Esophagus muscularis mucosa (tissue), 3 donors: ENCODE results near the gene KCMF1.

Source experiments
- POLR2A ChIP-seq: fragments of 450-650 bp; IDR thresholded peaks from one replicate; pipeline ENCODE4 v1.6.1; 2017; ENCODE audit warnings: antibody characterized with exemption, moderate library complexity, mild to moderate bottlenecking, low read depth
- TF ChIP-seq, protein P1 (sequence below), 3 experiments: fragments of 200-600 bp in 2 of 3; fragments of 450-650 bp in 1 of 3; sonication (generic) in 2 of 3; IDR thresholded peaks; one replicate each; pipeline ENCODE4 v1.5.1; 2017 to 2019; ENCODE audit warnings: antibody characterized with exemption in 3 of 3, mild to moderate bottlenecking in 2 of 3, moderate library complexity in 1 of 3

DNA sequence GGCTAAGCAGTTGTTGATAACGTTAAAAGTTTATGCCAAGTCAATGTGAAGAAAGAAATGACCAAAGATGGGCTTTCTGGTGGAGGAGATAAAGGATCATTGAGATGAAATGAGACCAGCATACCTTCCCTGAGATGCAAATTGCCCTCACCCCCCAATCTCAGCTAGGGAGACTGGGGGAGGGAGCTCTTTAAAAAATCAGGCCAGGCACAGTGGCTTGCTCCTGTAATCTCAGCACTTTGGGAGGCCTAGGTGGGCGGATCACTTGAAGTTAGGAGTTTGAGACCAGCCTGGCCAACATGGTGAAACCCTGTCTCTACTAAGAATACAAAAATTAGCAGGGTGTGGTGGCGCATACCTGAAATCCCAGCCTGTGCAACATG is 30.9 kb upstream of the KCMF1 start:
- TF ChIP-seq POLR2A, result no peak
- TF ChIP-seq, protein P1, sequence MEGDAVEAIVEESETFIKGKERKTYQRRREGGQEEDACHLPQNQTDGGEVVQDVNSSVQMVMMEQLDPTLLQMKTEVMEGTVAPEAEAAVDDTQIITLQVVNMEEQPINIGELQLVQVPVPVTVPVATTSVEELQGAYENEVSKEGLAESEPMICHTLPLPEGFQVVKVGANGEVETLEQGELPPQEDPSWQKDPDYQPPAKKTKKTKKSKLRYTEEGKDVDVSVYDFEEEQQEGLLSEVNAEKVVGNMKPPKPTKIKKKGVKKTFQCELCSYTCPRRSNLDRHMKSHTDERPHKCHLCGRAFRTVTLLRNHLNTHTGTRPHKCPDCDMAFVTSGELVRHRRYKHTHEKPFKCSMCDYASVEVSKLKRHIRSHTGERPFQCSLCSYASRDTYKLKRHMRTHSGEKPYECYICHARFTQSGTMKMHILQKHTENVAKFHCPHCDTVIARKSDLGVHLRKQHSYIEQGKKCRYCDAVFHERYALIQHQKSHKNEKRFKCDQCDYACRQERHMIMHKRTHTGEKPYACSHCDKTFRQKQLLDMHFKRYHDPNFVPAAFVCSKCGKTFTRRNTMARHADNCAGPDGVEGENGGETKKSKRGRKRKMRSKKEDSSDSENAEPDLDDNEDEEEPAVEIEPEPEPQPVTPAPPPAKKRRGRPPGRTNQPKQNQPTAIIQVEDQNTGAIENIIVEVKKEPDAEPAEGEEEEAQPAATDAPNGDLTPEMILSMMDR (IDR thresholded peaks at IDR 0.05), result no peak
